ENCODE results near the gene CD80. TPM values are rescaled to one million over a fixed set of nuclear protein-coding genes. Genes with fewer than 3 reads are reported as not detected.
"Not testable (repeated sequence)": the region's sequence is repeated elsewhere in the genome, so short reads cannot be mapped to it uniquely, and the experiment has no call there.

CD80 gene
- total and polyA plus RNA-seq, 9 donors: 0.04 to 0.36 (median 0.11) TPM; not detected in 2

GRCh38 chr3:119585208-119585607 is 25.8 kb upstream of the CD80 start:
- no peak for DNase-seq
- peaks cover 10% of the 10 kb centered on the region for H3K36me3 ChIP-seq (ENCODE audit: control insufficient read depth, insufficient read depth, low read length)
- no peak overlapping the region for H3K4me3 ChIP-seq (ENCODE audit: low read length)
- H3K27ac ChIP-seq (ENCODE audit: low read length): no peak overlapping the region
- peaks cover 2% of the 10 kb centered on the region for H3K9me3 ChIP-seq (replicated peaks; ENCODE audit: control insufficient read depth, low read depth, low read length)
- peaks cover 4% of the 10 kb centered on the region for H3K4me1 ChIP-seq (ENCODE audit: control insufficient read depth, insufficient read depth, low read length)
- H3K27me3 ChIP-seq (ENCODE audit: control insufficient read depth, insufficient read depth, low read length): no peaks in the 10 kb centered on the region
- 89% methylated on average over 9 of the region's 10 CpGs for WGBS (ENCODE audit: insufficient coverage)

GRCh38 chr3:119582178-119582577 is 22.8 kb upstream of the CD80 start:
- Histone ChIP-seq H3K4me1 (ENCODE audit: control insufficient read depth, insufficient read depth, low read length) (peaks cover 6% of the 10 kb centered on the region), H3K9me3 (replicated peaks; ENCODE audit: control insufficient read depth, low read depth, low read length) (no peaks in the 10 kb centered on the region), H3K4me3 (ENCODE audit: low read length) (no peak overlapping the region), H3K36me3 (ENCODE audit: control insufficient read depth, insufficient read depth, low read length) (peaks cover 5% of the 10 kb centered on the region), H3K27ac (ENCODE audit: low read length) (no peak overlapping the region), H3K27me3 (ENCODE audit: control insufficient read depth, insufficient read depth, low read length) (no peaks in the 10 kb centered on the region)
- WGBS (ENCODE audit: insufficient coverage): 88% methylated on average over 6 of the region's 6 CpGs
- DNase-seq: no peak

- peak overlapping the region; percentile 64 for H3K4me3 ChIP-seq (ENCODE audit: low read length)
- H3K9me3 ChIP-seq (replicated peaks; ENCODE audit: control insufficient read depth, low read depth, low read length): no peaks in the 10 kb centered on the region
- WGBS (ENCODE audit: insufficient coverage): 16% methylated on average over 6 of the region's 16 CpGs
- H3K36me3 ChIP-seq (ENCODE audit: control insufficient read depth, insufficient read depth, low read length): no peaks in the 10 kb centered on the region
- peak; percentile 91 for DNase-seq
- H3K27ac ChIP-seq (ENCODE audit: low read length): peak overlapping the region; percentile 95
- H3K27me3 ChIP-seq (ENCODE audit: control insufficient read depth, insufficient read depth, low read length): no peaks in the 10 kb centered on the region
- peaks cover 6% of the 10 kb centered on the region for H3K4me1 ChIP-seq (ENCODE audit: control insufficient read depth, insufficient read depth, low read length)
Measured at GRCh38 chr3:119580067-119580760, 20.8 kb upstream of the CD80 start.

- under 1% methylated on average over 68 of the region's 68 CpGs for WGBS (ENCODE audit: insufficient coverage)
- peak within 1 kb of the TSS; percentile 64 for H3K4me3 ChIP-seq (ENCODE audit: low read length)
- peak within 1 kb of the TSS; percentile 95 for H3K27ac ChIP-seq (ENCODE audit: low read length)
- H3K9me3 ChIP-seq (replicated peaks; ENCODE audit: control insufficient read depth, low read depth, low read length): no peaks in the 10 kb centered on the region
- H3K27me3 ChIP-seq (ENCODE audit: control insufficient read depth, insufficient read depth, low read length): no peaks in the 10 kb centered on the region
- peaks cover 6% of the 10 kb centered on the region for H3K4me1 ChIP-seq (ENCODE audit: control insufficient read depth, insufficient read depth, low read length)
- peak; percentile 88 for DNase-seq
- H3K36me3 ChIP-seq (ENCODE audit: control insufficient read depth, insufficient read depth, low read length): no peaks in the 10 kb centered on the region
Measured at GRCh38 chr3:119579366-119580066, 20.1 kb upstream of the CD80 start, which contains the start of gene ADPRH. Gene ADPRH (plus strand): TSS chr3:119579492. CDS start chr3:119582170, 2,678 bp downstream.

- Histone ChIP-seq H3K27me3 (ENCODE audit: control insufficient read depth, insufficient read depth, low read length) (no peaks in the 10 kb centered on the region), H3K4me1 (ENCODE audit: control insufficient read depth, insufficient read depth, low read length) (peaks cover 9% of the 10 kb centered on the region), H3K36me3 (ENCODE audit: control insufficient read depth, insufficient read depth, low read length) (no peaks in the 10 kb centered on the region), H3K27ac (ENCODE audit: low read length) (no peak overlapping the region), H3K4me3 (ENCODE audit: low read length) (no peak overlapping the region), H3K9me3 (replicated peaks; ENCODE audit: control insufficient read depth, low read depth, low read length) (no peaks in the 10 kb centered on the region)
- DNase-seq: no peak
Measured at GRCh38 chr3:119575507-119575906, 16.1 kb upstream of the CD80 start.

- peak; percentile 58 for DNase-seq
- Histone ChIP-seq H3K4me3 (ENCODE audit: low read length) (no peak overlapping the region), H3K4me1 (ENCODE audit: control insufficient read depth, insufficient read depth, low read length) (peaks cover 5% of the 10 kb centered on the region), H3K36me3 (ENCODE audit: control insufficient read depth, insufficient read depth, low read length) (no peaks in the 10 kb centered on the region), H3K27me3 (ENCODE audit: control insufficient read depth, insufficient read depth, low read length) (no peaks in the 10 kb centered on the region), H3K9me3 (replicated peaks; ENCODE audit: control insufficient read depth, low read depth, low read length) (no peaks in the 10 kb centered on the region), H3K27ac (ENCODE audit: low read length) (no peak overlapping the region)
- 53% methylated on average over 5 of the region's 5 CpGs for WGBS (ENCODE audit: insufficient coverage)
Measured at GRCh38 chr3:119571688-119572087, 12.3 kb upstream of the CD80 start.

GRCh38 chr3:119571230-119571629 is 11.8 kb upstream of the CD80 start:
- H3K27me3 ChIP-seq (ENCODE audit: control insufficient read depth, insufficient read depth, low read length): no peaks in the 10 kb centered on the region
- no peak for DNase-seq
- H3K4me1 ChIP-seq (ENCODE audit: control insufficient read depth, insufficient read depth, low read length): peaks cover 5% of the 10 kb centered on the region
- H3K4me3 ChIP-seq (ENCODE audit: low read length): no peak overlapping the region
- WGBS (ENCODE audit: insufficient coverage): no CpG with 5 or more reads among the region's 1 CpG
- no peaks in the 10 kb centered on the region for H3K9me3 ChIP-seq (replicated peaks; ENCODE audit: control insufficient read depth, low read depth, low read length)
- H3K36me3 ChIP-seq (ENCODE audit: control insufficient read depth, insufficient read depth, low read length): no peaks in the 10 kb centered on the region
- H3K27ac ChIP-seq (ENCODE audit: low read length): no peak overlapping the region

GRCh38 chr3:119570229-119570628 is 10.8 kb upstream of the CD80 start:
- no peaks in the 10 kb centered on the region for H3K9me3 ChIP-seq (replicated peaks; ENCODE audit: control insufficient read depth, low read depth, low read length)
- H3K27ac ChIP-seq (ENCODE audit: low read length): peak overlapping the region; percentile 51
- WGBS (ENCODE audit: insufficient coverage): 79% methylated on average over 3 of the region's 5 CpGs
- DNase-seq: peak; percentile 59
- H3K4me3 ChIP-seq (ENCODE audit: low read length): no peak overlapping the region
- no peaks in the 10 kb centered on the region for H3K36me3 ChIP-seq (ENCODE audit: control insufficient read depth, insufficient read depth, low read length)
- H3K27me3 ChIP-seq (ENCODE audit: control insufficient read depth, insufficient read depth, low read length): no peaks in the 10 kb centered on the region
- peaks cover 5% of the 10 kb centered on the region for H3K4me1 ChIP-seq (ENCODE audit: control insufficient read depth, insufficient read depth, low read length)

GRCh38 chr3:119569156-119569555 is 9.7 kb upstream of the CD80 start:
- H3K4me1 ChIP-seq (ENCODE audit: control insufficient read depth, insufficient read depth, low read length): peaks cover 5% of the 10 kb centered on the region
- H3K27me3 ChIP-seq (ENCODE audit: control insufficient read depth, insufficient read depth, low read length): no peaks in the 10 kb centered on the region
- DNase-seq: no peak
- 96% methylated on average over 4 of the region's 4 CpGs for WGBS (ENCODE audit: insufficient coverage)
- no peaks in the 10 kb centered on the region for H3K9me3 ChIP-seq (replicated peaks; ENCODE audit: control insufficient read depth, low read depth, low read length)
- H3K36me3 ChIP-seq (ENCODE audit: control insufficient read depth, insufficient read depth, low read length): no peaks in the 10 kb centered on the region
- H3K4me3 ChIP-seq (ENCODE audit: low read length): no peak overlapping the region
- H3K27ac ChIP-seq (ENCODE audit: low read length): no peak overlapping the region

GRCh38 chr3:119563334-119563733 is 3.9 kb upstream of the CD80 start:
- H3K36me3 ChIP-seq (ENCODE audit: control insufficient read depth, insufficient read depth, low read length); H3K27me3 ChIP-seq (ENCODE audit: control insufficient read depth, insufficient read depth, low read length); H3K4me3 ChIP-seq (ENCODE audit: low read length); H3K27ac ChIP-seq (ENCODE audit: low read length); H3K4me1 ChIP-seq (ENCODE audit: control insufficient read depth, insufficient read depth, low read length); DNase-seq; H3K9me3 ChIP-seq (replicated peaks; ENCODE audit: control insufficient read depth, low read depth, low read length): not testable (repeated sequence)
- no CpG with 5 or more reads among the region's 2 CpGs for WGBS (ENCODE audit: insufficient coverage)
